ENCODE measurements around the gene MLNR. TPM values are rescaled to one million over a fixed set of nuclear protein-coding genes. Genes with fewer than 3 reads are reported as not detected.

The MLNR gene
- total RNA-seq, 1 donor = not detected

DNA sequence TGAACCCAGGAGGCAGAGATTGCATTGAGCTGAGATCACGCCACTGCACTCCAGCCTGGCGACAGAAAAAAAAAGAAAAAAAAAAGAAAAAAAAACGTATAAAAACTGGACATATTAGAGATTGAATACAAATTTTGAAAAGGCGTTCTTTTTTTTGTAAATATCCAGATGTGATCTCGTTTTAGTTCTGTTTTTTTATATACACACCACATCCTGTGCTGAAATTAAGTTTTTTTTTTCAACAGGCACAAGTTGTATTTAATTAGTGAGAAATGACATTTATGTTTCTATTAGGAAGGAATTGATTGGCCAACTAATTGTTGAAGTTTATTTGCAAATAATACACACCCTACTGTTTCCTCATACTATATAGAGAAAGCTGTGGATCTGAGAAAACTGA, 31.2 kb downstream of the MLNR start:
- H3K4me3 ChIP-seq (ENCODE audit: low read depth, low read length) = no peak overlapping the region
- DNase-seq (ENCODE audit: low read depth) = no peak
- TF ChIP-seq, protein P1, sequence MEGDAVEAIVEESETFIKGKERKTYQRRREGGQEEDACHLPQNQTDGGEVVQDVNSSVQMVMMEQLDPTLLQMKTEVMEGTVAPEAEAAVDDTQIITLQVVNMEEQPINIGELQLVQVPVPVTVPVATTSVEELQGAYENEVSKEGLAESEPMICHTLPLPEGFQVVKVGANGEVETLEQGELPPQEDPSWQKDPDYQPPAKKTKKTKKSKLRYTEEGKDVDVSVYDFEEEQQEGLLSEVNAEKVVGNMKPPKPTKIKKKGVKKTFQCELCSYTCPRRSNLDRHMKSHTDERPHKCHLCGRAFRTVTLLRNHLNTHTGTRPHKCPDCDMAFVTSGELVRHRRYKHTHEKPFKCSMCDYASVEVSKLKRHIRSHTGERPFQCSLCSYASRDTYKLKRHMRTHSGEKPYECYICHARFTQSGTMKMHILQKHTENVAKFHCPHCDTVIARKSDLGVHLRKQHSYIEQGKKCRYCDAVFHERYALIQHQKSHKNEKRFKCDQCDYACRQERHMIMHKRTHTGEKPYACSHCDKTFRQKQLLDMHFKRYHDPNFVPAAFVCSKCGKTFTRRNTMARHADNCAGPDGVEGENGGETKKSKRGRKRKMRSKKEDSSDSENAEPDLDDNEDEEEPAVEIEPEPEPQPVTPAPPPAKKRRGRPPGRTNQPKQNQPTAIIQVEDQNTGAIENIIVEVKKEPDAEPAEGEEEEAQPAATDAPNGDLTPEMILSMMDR (IDR thresholded peaks at IDR 0.05; ENCODE audit: insufficient read depth, low read length) = no peak

DNA sequence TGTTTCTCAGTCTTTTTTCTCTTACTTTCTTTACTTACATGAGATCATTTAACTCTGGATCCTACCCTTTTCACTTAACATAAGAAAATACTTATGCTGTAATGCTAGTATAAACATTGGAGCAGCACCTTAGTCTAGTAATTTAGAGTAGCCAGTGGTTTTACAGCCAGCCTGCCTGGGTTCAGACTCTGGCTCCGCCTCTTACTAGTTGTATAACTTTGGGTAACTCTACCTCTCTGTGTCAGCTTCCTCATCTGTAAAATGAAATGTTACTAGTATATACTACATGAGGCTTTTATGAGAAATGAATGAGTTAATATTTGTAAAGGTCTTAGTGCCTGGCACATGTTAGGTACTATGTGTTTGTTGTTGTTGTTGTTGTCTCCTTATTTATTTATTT, 33.2 kb downstream of the MLNR start:
- DNase-seq (ENCODE audit: low read depth) = no peak
- no peak overlapping the region for H3K4me3 ChIP-seq (ENCODE audit: low read depth, low read length)
- TF ChIP-seq, protein P1 (IDR thresholded peaks at IDR 0.05; ENCODE audit: insufficient read depth, low read length) = no peak

DNA sequence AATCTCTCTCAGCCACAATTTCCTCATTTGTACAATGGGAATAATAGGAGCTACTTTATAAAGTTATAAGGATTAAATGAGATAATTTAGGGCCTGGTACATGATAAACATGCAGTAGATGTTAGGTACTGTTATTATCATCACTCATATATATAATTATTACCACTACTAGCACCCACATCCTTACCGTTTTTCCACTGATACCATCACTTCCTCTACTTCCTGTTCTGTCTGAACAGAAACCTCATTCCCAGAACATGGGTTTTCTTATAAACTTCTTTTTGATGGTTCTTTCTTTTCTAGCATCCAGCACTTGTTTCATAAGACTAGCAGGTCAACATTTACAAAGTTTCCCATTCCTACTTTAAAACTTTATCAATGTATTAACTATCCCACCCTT, 33.9 kb downstream of the MLNR start:
- TF ChIP-seq, protein P1 (IDR thresholded peaks at IDR 0.05; ENCODE audit: insufficient read depth, low read length) = no peak
- DNase-seq (ENCODE audit: low read depth) = no peak
- H3K4me3 ChIP-seq (ENCODE audit: low read depth, low read length) = no peak overlapping the region

DNA sequence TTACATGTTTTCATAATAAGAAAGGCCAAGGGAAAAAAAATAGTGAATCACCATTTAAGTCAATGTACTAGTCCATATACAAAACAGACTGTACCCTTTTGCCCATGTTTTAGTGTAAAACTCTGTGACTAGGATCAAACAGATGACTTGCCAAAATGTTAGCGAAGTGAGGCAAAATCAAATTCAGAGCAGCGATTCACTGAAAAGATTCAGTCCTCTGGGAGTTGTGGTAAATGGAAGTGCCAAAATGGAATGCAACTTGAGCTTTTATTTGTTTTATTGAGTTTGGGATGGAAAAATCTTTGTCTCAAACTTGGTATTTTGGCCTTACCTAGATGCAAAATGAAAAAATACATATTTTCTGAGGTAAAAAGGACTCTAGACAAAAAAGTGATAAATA, 36.7 kb downstream of the MLNR start:
- no peak overlapping the region for H3K4me3 ChIP-seq (ENCODE audit: low read depth, low read length)
- peak; percentile 64 for DNase-seq (ENCODE audit: low read depth)
- TF ChIP-seq, protein P1 (IDR thresholded peaks at IDR 0.05; ENCODE audit: insufficient read depth, low read length) = no peak

DNA sequence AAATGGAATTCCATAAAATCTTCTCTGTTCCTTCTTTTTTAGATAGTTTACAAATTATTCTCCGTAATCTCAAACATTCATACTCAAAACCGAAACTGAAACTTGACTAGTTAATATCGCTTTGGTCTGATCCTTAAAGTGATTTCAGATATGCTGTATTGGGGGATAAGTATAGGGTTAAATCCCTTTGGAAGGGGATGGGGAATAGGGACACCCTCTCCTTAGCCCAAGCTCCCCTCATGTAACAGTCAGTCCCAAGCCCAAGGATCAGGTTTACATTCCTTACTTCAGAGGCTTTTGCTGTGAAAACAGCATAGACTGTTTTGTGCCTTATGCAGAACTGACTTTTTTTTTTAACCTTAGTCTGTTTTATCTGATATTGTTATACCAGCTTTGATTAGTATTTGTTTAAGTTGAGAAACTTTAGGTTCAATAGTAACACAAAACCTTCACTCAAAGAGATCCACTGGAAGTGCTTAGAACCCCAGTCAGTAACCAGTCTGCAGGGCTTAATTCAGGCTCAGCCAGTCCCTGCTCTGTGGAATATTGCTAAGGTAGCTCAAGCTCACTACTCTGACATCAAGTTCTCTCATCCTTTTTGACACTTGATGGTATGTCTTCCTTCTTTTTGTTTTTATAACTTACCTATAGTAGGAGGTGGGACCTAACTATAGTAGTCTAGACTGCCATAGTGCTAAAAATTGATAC, 38.1 kb downstream of the MLNR start:
- TF ChIP-seq, protein P1 (IDR thresholded peaks at IDR 0.05; ENCODE audit: insufficient read depth, low read length) = no peak
- H3K4me3 ChIP-seq (ENCODE audit: low read depth, low read length) = no peak overlapping the region

DNA sequence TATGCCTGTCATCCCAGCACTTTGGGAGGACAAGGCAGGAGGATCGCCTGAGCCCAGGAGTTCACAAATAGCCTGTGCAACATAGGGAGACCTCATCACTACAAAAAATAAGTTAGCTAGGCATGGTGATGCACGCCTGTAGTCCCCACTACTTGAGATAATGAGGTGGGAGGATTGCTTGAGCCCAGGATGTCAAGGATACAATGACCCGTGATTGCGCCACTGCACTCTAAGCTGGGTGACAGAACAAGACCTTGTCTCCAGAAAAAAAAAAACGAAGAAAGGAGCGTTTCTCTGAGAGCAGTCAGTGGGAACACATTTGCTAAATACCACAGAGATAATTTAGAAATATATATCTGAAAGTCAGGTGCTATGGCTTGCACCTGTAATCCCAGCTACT, 39.4 kb downstream of the MLNR start:
- DNase-seq (ENCODE audit: low read depth) = no peak
- TF ChIP-seq, protein P1 (IDR thresholded peaks at IDR 0.05; ENCODE audit: insufficient read depth, low read length) = no peak
- no peak overlapping the region for H3K4me3 ChIP-seq (ENCODE audit: low read depth, low read length)

More for the DNA sequence above, 38.1 kb downstream of the MLNR start:
- no peak for DNase-seq (ENCODE audit: low read depth)

DNA sequence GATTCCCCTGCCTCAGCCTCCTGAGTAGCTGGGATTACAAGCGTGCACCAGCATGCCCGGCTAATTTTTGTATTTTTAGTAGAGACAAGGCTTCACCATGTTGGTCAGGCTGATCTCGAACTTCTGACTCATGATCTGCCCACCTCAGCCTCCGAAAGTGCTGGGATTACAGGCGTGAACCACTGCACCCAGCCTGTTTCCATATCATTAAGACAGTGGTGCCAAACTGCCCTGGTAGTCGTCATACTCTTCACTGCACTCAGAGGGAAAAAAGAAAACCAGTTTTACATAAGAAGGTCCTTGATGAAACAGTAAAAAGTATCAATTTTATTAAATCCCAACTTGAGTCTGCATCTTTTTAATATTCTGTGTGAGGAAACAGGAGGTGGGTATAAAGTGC, 42.5 kb downstream of the MLNR start:
- no peak for DNase-seq (ENCODE audit: low read depth)
- TF ChIP-seq, protein P1 (IDR thresholded peaks at IDR 0.05; ENCODE audit: insufficient read depth, low read length) = no peak
- no peak overlapping the region for H3K4me3 ChIP-seq (ENCODE audit: low read depth, low read length)
